HEK293T (cell line): ENCODE measurements around the gene HSP90AA1.

ENCODE experiments used
- FOXA1 ChIP-seq: fragments of 450-650 bp; IDR thresholded peaks from 2 replicates; pipeline ENCODE4 v1.6.1; 2016; ENCODE audit warnings: mild to moderate bottlenecking
- LEF1 ChIP-seq: fragments of 450-650 bp; IDR thresholded peaks from 2 replicates; pipeline ENCODE4 v1.6.1; 2017; ENCODE audit warnings: mild to moderate bottlenecking, borderline replicate concordance
- NFRKB ChIP-seq: fragments of 450-650 bp; IDR thresholded peaks from 2 replicates; pipeline ENCODE4 v1.6.1; 2016; ENCODE audit warnings: mild to moderate bottlenecking, moderate library complexity
- SP1 ChIP-seq: fragments of 450-650 bp; IDR thresholded peaks from 2 replicates; pipeline ENCODE4 v1.6.1; 2017
- SUZ12 ChIP-seq: fragments of 450-650 bp; IDR thresholded peaks from 2 replicates; pipeline ENCODE4 v1.6.1; 2016; ENCODE audit warnings: mild to moderate bottlenecking
- ZNF384 ChIP-seq: fragments of 450-650 bp; IDR thresholded peaks from 2 replicates; pipeline ENCODE4 v1.6.1; 2016
- TF ChIP-seq, protein P1 (sequence below): fragments of 450-650 bp; IDR thresholded peaks from 2 replicates; pipeline ENCODE4 v1.6.1; 2016

DNA sequence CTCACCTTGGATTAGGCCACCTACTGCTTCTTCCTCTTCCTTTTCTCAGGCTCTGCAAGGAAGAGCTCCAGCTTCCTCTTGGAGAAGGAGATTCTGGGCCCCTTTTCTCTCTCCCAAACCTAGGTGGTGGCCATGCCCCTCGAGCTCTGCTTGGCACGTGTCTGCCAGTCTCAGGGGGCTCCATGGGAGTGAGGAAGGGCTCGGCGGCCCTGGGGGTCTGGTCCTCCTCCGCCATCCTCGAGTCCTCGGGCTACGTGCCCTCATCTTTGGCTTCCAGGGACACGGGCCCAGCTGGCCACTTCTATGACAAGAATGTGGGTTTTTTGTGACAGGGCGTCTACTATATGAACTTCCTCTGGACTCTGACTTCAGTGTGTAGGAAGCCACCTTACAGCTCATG is 34.3 kb downstream of the HSP90AA1 start:
- TF ChIP-seq SP1 (no peak), ZNF384 (no peak), FOXA1 (no peak), NFRKB (no peak), SUZ12 (no peak), LEF1 (no peak)
- TF ChIP-seq, protein P1, sequence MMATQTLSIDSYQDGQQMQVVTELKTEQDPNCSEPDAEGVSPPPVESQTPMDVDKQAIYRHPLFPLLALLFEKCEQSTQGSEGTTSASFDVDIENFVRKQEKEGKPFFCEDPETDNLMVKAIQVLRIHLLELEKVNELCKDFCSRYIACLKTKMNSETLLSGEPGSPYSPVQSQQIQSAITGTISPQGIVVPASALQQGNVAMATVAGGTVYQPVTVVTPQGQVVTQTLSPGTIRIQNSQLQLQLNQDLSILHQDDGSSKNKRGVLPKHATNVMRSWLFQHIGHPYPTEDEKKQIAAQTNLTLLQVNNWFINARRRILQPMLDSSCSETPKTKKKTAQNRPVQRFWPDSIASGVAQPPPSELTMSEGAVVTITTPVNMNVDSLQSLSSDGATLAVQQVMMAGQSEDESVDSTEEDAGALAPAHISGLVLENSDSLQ, result no peak
